ENCODE measurements around the gene RPS2.
A peak's percentile ranks its signal among the peaks of the same experiment; 100 is the strongest.

The RPS2 gene

DNA sequence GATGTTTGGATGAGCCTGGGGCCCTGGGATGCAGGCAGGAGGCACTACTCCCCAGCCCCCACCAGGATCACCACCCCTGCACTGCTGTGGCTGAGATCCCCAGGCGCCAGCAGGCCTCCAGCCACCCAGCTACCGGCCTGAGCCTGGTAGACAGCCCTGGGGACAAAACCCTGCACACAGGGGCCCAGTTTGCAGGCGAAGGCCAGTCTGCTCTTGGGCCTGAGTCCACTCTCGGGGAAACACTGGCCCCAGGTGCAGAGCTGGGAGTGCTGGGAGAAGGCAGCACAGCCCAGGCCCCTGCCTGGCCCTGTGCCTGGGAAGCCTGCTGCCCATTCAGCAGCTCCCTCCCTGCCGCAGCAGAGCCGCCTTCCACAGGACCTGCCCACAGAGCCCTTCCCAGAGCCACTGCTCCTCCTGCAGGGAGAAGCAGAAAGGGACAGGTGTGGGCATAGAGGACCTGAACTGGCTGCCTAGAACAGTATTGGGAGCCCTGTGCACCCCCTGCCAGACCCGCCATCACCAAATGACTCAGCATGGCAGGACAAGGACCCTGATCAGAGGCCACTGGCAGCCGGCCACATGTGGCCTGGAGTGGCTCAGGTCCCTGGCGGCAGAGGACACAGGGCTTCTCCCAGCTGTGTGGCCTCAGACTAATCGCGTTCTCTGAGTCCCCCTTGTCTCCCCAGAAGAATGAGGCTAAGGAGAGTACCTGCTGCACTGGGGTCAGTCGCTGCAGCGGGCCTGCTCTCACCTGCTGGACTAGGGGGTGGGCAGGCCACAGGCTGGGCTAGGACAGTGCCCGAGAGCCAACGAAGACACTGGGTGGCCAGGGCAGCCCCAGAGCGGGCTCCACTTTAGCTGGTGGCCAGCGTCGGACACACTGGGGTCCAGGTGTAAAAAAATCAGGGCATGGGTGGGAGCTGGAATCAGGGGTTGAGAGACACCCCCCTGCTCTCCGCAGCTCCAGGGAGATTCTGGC, 32.3 kb downstream of the RPS2 start:
- Histone ChIP-seq H3K9ac (ENCODE audit: low read length) (no peak overlapping the region), H3K36me3 (replicated peaks; ENCODE audit: low read depth, low read length) (peaks cover 6% of the 10 kb centered on the region), H3K4me3 (ENCODE audit: low read length) (no peak overlapping the region), H3K27me3 (ENCODE audit: low read depth, low read length) (no peaks in the 10 kb centered on the region), H3K79me2 (ENCODE audit: low read length) (no peaks in the 10 kb centered on the region), H3K4me1 (ENCODE audit: low read length) (peaks cover 8% of the 10 kb centered on the region; the same call in 1 of the 2 replicates), H3K27ac (ENCODE audit: low read length) (no peak overlapping the region), H3K9me3 (ENCODE audit: insufficient read depth, low read length) (no peaks in the 10 kb centered on the region), H4K20me1 (ENCODE audit: insufficient read depth, low read length) (no peaks in the 10 kb centered on the region), H3K4me2 (ENCODE audit: low read length) (no peak overlapping the region), H2AFZ (ENCODE audit: low read depth, low read length) (no peak overlapping the region)
- TF ChIP-seq, protein P1, sequence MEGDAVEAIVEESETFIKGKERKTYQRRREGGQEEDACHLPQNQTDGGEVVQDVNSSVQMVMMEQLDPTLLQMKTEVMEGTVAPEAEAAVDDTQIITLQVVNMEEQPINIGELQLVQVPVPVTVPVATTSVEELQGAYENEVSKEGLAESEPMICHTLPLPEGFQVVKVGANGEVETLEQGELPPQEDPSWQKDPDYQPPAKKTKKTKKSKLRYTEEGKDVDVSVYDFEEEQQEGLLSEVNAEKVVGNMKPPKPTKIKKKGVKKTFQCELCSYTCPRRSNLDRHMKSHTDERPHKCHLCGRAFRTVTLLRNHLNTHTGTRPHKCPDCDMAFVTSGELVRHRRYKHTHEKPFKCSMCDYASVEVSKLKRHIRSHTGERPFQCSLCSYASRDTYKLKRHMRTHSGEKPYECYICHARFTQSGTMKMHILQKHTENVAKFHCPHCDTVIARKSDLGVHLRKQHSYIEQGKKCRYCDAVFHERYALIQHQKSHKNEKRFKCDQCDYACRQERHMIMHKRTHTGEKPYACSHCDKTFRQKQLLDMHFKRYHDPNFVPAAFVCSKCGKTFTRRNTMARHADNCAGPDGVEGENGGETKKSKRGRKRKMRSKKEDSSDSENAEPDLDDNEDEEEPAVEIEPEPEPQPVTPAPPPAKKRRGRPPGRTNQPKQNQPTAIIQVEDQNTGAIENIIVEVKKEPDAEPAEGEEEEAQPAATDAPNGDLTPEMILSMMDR (IDR thresholded peaks at IDR 0.05; ENCODE audit: low read depth, low read length): no peak
- TF ChIP-seq EZH2phosphoT487 (IDR thresholded peaks at IDR 0.05; ENCODE audit: low read depth): no peak

DNA sequence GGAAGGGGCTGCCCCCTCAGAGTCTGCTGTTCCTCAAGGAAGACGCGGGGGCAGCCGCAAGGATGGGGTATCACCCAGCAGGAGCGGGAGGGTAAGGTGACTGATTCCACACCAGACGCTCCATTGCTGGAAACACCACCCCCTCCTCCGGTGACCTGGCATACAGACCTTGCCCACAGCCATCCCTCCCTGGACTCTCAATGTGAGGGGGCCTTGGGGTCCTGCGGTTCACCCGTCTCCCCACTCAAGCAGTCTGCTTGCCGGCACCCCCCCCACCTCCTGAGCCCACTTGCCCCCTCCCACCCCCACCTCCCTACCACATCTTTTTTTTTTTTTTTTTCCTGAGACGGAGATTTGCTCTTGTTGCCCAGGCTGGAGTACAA, 34.3 kb downstream of the RPS2 start:
- Histone ChIP-seq H3K27ac (ENCODE audit: low read length) (no peak overlapping the region), H2AFZ (ENCODE audit: low read depth, low read length) (peak overlapping the region; percentile 86; the same call in 1 of the 2 replicates), H3K4me1 (ENCODE audit: low read length) (peaks cover 8% of the 10 kb centered on the region; the same call in 1 of the 2 replicates), H3K36me3 (replicated peaks; ENCODE audit: low read depth, low read length) (no peaks in the 10 kb centered on the region), H3K79me2 (ENCODE audit: low read length) (no peaks in the 10 kb centered on the region), H3K9ac (ENCODE audit: low read length) (no peak overlapping the region), H3K4me2 (ENCODE audit: low read length) (peak overlapping the region; percentile 73; the same call in 1 of the 2 replicates), H3K4me3 (ENCODE audit: low read length) (no peak overlapping the region), H4K20me1 (ENCODE audit: insufficient read depth, low read length) (no peaks in the 10 kb centered on the region), H3K27me3 (ENCODE audit: low read depth, low read length) (no peaks in the 10 kb centered on the region), H3K9me3 (ENCODE audit: insufficient read depth, low read length) (no peaks in the 10 kb centered on the region)
- TF ChIP-seq, protein P1 (IDR thresholded peaks at IDR 0.05; ENCODE audit: low read depth, low read length): no peak
- TF ChIP-seq EZH2phosphoT487 (IDR thresholded peaks at IDR 0.05; ENCODE audit: low read depth): no peak

DNA sequence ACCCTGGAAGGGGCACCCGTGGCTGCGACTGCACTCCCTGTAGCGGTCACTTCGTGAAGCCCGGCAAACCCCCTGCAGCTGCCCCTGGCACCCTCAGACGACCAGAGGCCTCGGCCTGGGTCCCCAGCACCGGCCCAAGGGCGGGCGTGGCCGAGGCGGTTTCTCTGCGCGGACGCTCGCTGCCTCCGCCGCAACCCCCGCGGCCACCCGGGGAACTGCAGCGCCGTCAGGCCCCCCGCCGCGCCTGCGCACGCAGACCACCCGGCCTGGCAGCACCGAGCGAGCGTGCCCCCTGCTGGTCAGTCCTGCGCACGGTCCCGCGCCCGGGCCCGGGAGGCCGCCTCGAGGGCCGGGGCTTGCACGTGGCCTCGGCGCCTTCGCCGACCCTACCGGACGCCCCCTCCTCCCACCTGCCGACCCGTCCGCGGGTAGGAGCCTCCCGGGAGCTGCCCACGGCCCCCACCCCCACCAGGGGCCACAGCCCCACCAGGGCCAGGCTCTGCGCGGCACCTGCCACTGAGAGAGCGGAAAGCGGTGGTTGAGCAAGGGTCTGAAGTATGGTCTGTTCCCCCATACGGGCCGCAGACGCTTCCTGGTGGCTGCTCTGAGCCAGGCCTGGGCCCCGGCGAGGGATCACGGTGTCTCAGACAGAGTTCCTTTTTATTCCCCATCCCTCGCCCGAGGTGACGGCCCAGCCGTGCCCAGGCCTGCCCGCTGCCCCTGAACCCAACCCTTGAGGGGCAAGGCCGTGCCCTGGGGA, 34.9 kb downstream of the RPS2 start:
- peak overlapping the region; percentile 66 for H3K9ac ChIP-seq (ENCODE audit: low read length)
- no peak overlapping the region for H3K27ac ChIP-seq (ENCODE audit: low read length)
- H3K9me3 ChIP-seq (ENCODE audit: insufficient read depth, low read length): no peaks in the 10 kb centered on the region
- H3K79me2 ChIP-seq (ENCODE audit: low read length): no peaks in the 10 kb centered on the region
- no peaks in the 10 kb centered on the region for H4K20me1 ChIP-seq (ENCODE audit: insufficient read depth, low read length)
- H3K4me2 ChIP-seq (ENCODE audit: low read length): peak overlapping the region; percentile 84
- no peak for TF ChIP-seq EZH2phosphoT487 (IDR thresholded peaks at IDR 0.05; ENCODE audit: low read depth)
- TF ChIP-seq, protein P1 (IDR thresholded peaks at IDR 0.05; ENCODE audit: low read depth, low read length): peak; percentile 82
- H3K36me3 ChIP-seq (replicated peaks; ENCODE audit: low read depth, low read length): no peaks in the 10 kb centered on the region
- no peaks in the 10 kb centered on the region for H3K27me3 ChIP-seq (ENCODE audit: low read depth, low read length)
- peaks cover 8% of the 10 kb centered on the region; the same call in 1 of the 2 replicates for H3K4me1 ChIP-seq (ENCODE audit: low read length)
- peak overlapping the region; percentile 93 for H2AFZ ChIP-seq (ENCODE audit: low read depth, low read length)
- H3K4me3 ChIP-seq (ENCODE audit: low read length): peak overlapping the region; percentile 78

DNA sequence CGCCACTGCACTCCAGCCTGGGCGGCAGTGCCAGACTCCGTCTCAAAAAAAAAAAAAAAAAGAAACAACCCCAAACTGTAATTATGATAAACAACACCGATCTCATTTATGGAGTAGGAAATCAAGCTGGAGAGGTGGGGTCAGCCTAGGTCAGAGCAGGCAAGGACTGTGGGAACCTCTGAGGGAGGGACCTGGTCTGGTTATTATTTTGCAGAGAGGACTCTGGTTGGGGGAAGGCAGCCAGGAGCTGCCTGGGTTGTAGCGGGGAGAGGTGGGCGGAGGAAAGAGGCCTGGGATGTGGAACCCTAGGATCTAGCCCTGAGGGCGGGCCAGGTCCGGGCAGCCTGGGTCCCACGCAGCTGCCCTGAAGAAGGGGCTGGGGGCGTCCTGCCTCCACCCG, 35.5 kb downstream of the RPS2 start:
- peak overlapping the region; percentile 93 for H2AFZ ChIP-seq (ENCODE audit: low read depth, low read length)
- peaks cover 8% of the 10 kb centered on the region; the same call in 1 of the 2 replicates for H3K4me1 ChIP-seq (ENCODE audit: low read length)
- H3K27me3 ChIP-seq (ENCODE audit: low read depth, low read length): no peaks in the 10 kb centered on the region
- H4K20me1 ChIP-seq (ENCODE audit: insufficient read depth, low read length): no peaks in the 10 kb centered on the region
- no peaks in the 10 kb centered on the region for H3K36me3 ChIP-seq (replicated peaks; ENCODE audit: low read depth, low read length)
- H3K9ac ChIP-seq (ENCODE audit: low read length): peak overlapping the region; percentile 66
- TF ChIP-seq, protein P1 (IDR thresholded peaks at IDR 0.05; ENCODE audit: low read depth, low read length): no peak
- no peak for TF ChIP-seq EZH2phosphoT487 (IDR thresholded peaks at IDR 0.05; ENCODE audit: low read depth)
- H3K4me3 ChIP-seq (ENCODE audit: low read length): peak overlapping the region; percentile 78
- no peaks in the 10 kb centered on the region for H3K79me2 ChIP-seq (ENCODE audit: low read length)
- H3K4me2 ChIP-seq (ENCODE audit: low read length): peak overlapping the region; percentile 84
- H3K9me3 ChIP-seq (ENCODE audit: insufficient read depth, low read length): no peaks in the 10 kb centered on the region
- no peak overlapping the region for H3K27ac ChIP-seq (ENCODE audit: low read length)
